Stomach (tissue), 9 donors: Measurements from ENCODE around the gene ZNF581. TPM values are rescaled to one million over a fixed set of nuclear protein-coding genes. Genes with fewer than 3 reads are reported as not detected.

Experiments
- DNase-seq, 2 donors: peaks; one replicate each; pipeline versions ENCODE4 v3.0.0 to v3.0.0-alpha.2; 2013 to 2019
- H3K27ac ChIP-seq, 5 donors: fragments of 200-600 bp in 4 of 5; sonication (generic) in 4 of 5; one replicate each; pipeline ENCODE4 v1.5.1; 2013 to 2019; ENCODE audit warnings: mild to moderate bottlenecking in 1 of 5, moderate library complexity in 1 of 5
- H3K27me3 ChIP-seq, 3 donors: fragments of 200-600 bp; sonication (generic); one replicate each; pipeline ENCODE4 v1.5.1; 2017 to 2019; ENCODE audit warnings: mixed run types in 1 of 3
- H3K36me3 ChIP-seq, 4 donors: fragments of 200-600 bp; sonication (generic); 1 replicate in 3 of 4; 2 replicates in 1 of 4; pipeline ENCODE4 v1.5.1; 2016 to 2019
- H3K4me1 ChIP-seq, 4 donors: fragments of 200-600 bp; sonication (generic); one replicate each; pipeline ENCODE4 v1.5.1; 2016 to 2019
- H3K4me3 ChIP-seq, 4 donors: fragments of 200-600 bp; sonication (generic) in 3 of 4; one replicate each; pipeline ENCODE4 v1.5.1; 2016 to 2019; ENCODE audit warnings: mild to moderate bottlenecking in 1 of 4
- H3K9me3 ChIP-seq, 4 donors: fragments of 200-600 bp; sonication (generic); one replicate each; pipeline ENCODE4 v1.5.1; 2016 to 2019
- CTCF ChIP-seq, 7 experiments: fragments of 450-650 bp in 4 of 7; fragments of 200-600 bp in 3 of 7; sonication (generic) in 3 of 7; IDR thresholded peaks; one replicate each; pipeline ENCODE4 v1.5.1; 2016 to 2019; ENCODE audit warnings: antibody characterized with exemption in 7 of 7, control low read depth in 2 of 7, mild to moderate bottlenecking in 1 of 7
- EP300 ChIP-seq: sonication (generic); formaldehyde crosslinking; IDR thresholded peaks from one replicate; pipeline ENCODE4 v1.6.1; 2017; ENCODE audit warnings: antibody characterized with exemption
- POLR2A ChIP-seq, 4 donors: fragments of 450-650 bp; IDR thresholded peaks; one replicate each; pipeline ENCODE4 v1.6.1; 2016; ENCODE audit warnings: antibody characterized with exemption in 4 of 4, control low read depth in 2 of 4, mild to moderate bottlenecking in 1 of 4, moderate library complexity in 1 of 4
- POLR2AphosphoS5 ChIP-seq, 3 donors: sonication (generic); formaldehyde crosslinking; IDR thresholded peaks; one replicate each; pipeline ENCODE4 v1.6.1; 2016; ENCODE audit warnings: antibody characterized with exemption in 3 of 3
- WGBS, 5 donors: extraction: QIAGEN DNeasy Blood & Tissue Kit in 3 of 5; methylation state at CpG; one replicate each; pipeline versions ENCODE4 v1.1.5 to v1.1.7; 2013 to 2018; 5-methylcytosine and 5-hydroxymethylcytosine counted together
- intact Hi-C: fragments of 100-400 bp; cut with DNase I; formaldehyde crosslinking; loops from one replicate; pipeline ENCODE4 v1.15.1; 2023; ENCODE audit warnings: low total_unique reads
- polyA plus RNA-seq, 3 donors: library from polyadenylated mRNA; stranded (reverse); fragments of 200-250 nt; gene quantifications; one replicate each; pipeline ENCODE4 v1.2.3, GENCODE V29; 2013
- total RNA-seq, 5 donors: library from RNA; depleted of rRNA; stranded (reverse); fragments of >200 nt; gene quantifications; one replicate each; pipeline versions ENCODE4 v1.1.0 to v1.2.3, GENCODE V29; 2014 to 2016
- donor health status: healthy with polysubstance abuse.
- donor health status: Bipolar disorder and iron deficiency.
- donor health status: healthy.

Gene ZNF581
- total and polyA plus RNA-seq, 8 donors, result 2.2 to 27.8 (median 11.3) TPM

- Histone ChIP-seq H3K27ac (peak overlapping the region in 4 of 5 donors; percentile 2 to 94 (median 80)), H3K4me3 (no peak overlapping the region), H3K4me1 (peaks cover 54 to 83% (median 81%) of the 10 kb centered on the region in 4 donors), H3K36me3 (peaks cover 57 to 99% (median 98%) of the 10 kb centered on the region in 4 donors), H3K9me3 (no peaks in the 10 kb centered on the region), H3K27me3 (no peaks in the 10 kb centered on the region)
- TF ChIP-seq CTCF (IDR thresholded peaks at IDR 0.05) (no peak), POLR2A (IDR thresholded peaks at IDR 0.05) (no peak)
- 85 to 95% (median 90%) methylated on average over 4 to 6 of the region's 6 CpGs for WGBS, 5 donors
- no peak for DNase-seq
- intact Hi-C loops, result no loop called here
Observed at GRCh38 chr19:55685776-55686175, 42.3 kb downstream of the ZNF581 start.

GRCh38 chr19:55686311-55687050, 43.0 kb downstream of the ZNF581 start:
- Histone ChIP-seq H3K27ac (peak overlapping the region in 4 of 5 donors; percentile 1 to 94 (median 80)), H3K27me3 (no peaks in the 10 kb centered on the region), H3K36me3 (peaks cover 59 to 99% (median 98%) of the 10 kb centered on the region in 4 donors), H3K4me3 (no peak overlapping the region), H3K4me1 (peaks cover 52 to 80% (median 74%) of the 10 kb centered on the region in 4 donors), H3K9me3 (no peaks in the 10 kb centered on the region)
- TF ChIP-seq CTCF (IDR thresholded peaks at IDR 0.05) (no peak), EP300 (no peak), POLR2A (IDR thresholded peaks at IDR 0.05) (no peak), POLR2AphosphoS5 (IDR thresholded peaks at IDR 0.05) (no peak)
- DNase-seq, result no peak
- intact Hi-C loops, result no loop called here
- 66 to 77% (median 71%) methylated on average over 29 of the region's 29 CpGs for WGBS, 5 donors

DNA sequence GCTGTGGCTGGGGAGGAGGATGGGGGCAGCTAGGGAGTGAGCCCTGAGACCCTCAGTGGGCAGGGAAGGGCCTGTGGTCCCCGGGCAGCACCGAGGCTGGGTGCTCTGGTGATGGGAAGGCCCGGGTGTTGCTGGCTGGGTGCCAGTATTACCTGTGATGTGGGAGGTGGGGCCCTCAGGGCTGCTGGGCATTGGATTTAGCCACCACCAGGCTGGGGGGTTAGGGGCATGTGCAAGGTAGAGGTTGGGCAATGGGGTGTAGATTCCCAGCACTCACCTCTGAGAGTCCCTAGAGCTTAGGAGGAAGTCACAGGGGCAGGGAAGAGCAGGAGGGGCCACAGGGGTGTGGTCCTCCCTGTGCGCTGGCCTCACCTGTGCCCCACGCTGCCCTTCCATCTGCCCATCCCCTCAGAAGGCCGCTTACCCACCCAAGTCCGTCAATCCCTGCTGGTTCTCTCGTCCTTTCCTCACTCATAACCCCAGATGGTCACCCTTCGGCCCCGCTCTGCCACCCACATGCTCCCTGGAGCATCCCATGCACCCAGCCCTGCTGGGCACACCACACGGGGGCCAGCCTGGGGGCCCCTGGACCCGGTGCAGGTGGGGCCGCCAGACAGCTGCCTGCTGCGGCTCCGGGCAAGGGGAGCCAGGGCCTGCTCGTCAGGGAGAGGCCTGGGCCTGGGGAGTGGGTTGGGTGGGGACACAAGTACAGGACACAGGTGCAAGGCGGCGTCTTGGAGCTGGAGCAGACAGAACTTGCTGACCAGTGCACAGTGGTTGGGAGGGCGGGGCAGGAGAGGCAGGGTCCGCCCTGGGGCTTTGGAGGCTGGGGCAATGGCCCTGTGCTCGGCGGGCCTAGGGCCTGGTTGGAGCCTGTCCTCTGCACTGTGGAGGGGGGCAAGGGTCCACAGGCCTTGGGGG, 44.1 kb downstream of the ZNF581 start:
- WGBS, 5 donors, result 66 to 84% (median 69%) methylated on average over 16 to 22 of the region's 22 CpGs
- peak overlapping the region in 1 of 4 donors; percentile 1 for H3K4me3 ChIP-seq

More for the DNA sequence above, 44.1 kb downstream of the ZNF581 start:
- no peak for TF ChIP-seq CTCF (IDR thresholded peaks at IDR 0.05)
- no peak for TF ChIP-seq EP300
- no peak for TF ChIP-seq POLR2AphosphoS5 (IDR thresholded peaks at IDR 0.05)
- no peak for TF ChIP-seq POLR2A (IDR thresholded peaks at IDR 0.05)
- DNase-seq, result peak in 1 of 2 donors; percentile 53
- H3K4me1 ChIP-seq, result peaks cover 44 to 71% (median 63%) of the 10 kb centered on the region in 4 donors
- H3K9me3 ChIP-seq, result no peaks in the 10 kb centered on the region
- intact Hi-C loops, result no loop called here
- no peaks in the 10 kb centered on the region for H3K27me3 ChIP-seq
- H3K27ac ChIP-seq, result peak overlapping the region; percentile 35 to 94 (median 64)
- H3K36me3 ChIP-seq, result peaks cover 62 to 99% (median 98%) of the 10 kb centered on the region in 4 donors
